SU-DHL-6 (cell line): Measurements from ENCODE around the gene PRRG2.

ENCODE experiments used
- EZH2phosphoT487 ChIP-seq: fragments of 200-600 bp; sonication (generic), shearing (Covaris generic); conservative IDR thresholded peaks from 2 replicates; pipeline ENCODE4 v1.6.1; 2018; ENCODE audit warnings: mild to moderate bottlenecking, antibody characterized with exemption, low read length, moderate library complexity, mixed read lengths
- TF ChIP-seq, protein P1 (sequence below): fragments of 200-600 bp; sonication (generic); IDR thresholded peaks from one replicate; pipeline ENCODE4 v1.5.1; 2017; ENCODE audit warnings: antibody characterized with exemption, mild to moderate bottlenecking, low read length, moderate library complexity; ENCODE audit not compliant: insufficient read depth, poor library complexity, severe bottlenecking

DNA sequence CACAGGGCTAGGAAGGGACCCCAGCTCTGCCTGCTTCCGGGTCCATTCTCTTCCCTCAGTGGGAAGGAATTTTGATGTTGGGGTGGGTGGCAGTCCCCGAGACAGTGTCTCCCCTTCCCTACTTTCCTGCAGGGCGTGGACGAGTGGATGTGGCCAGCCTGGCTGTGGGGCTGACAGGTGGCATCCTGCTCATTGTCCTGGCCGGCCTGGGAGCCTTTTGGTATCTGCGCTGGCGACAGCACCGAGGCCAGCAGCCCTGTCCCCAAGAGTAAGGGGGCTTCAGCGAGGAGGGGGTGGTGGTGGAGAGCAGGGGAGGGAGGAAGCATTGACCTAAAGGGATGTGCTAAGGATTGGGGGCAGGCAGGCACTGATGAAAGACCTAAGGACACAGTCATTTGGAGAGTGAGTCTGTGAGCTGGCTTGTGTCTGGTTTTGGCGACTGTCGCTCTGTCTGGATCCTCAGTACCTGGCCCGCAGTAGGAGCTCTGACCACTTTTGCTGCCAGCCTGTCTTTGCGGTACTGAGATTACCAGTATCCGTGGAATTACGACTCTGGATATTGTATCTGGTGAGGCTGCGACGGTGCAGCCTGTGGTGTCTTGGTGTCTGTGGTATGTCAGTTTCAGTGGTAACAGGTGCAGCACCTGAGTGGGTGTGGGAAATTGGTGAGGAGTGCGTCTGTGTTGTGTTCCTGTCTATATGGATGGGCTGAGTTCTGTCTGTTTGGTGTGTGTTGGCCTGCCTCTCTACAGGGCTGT lies 7.4 kb downstream of the PRRG2 start:
- TF ChIP-seq, protein P1, sequence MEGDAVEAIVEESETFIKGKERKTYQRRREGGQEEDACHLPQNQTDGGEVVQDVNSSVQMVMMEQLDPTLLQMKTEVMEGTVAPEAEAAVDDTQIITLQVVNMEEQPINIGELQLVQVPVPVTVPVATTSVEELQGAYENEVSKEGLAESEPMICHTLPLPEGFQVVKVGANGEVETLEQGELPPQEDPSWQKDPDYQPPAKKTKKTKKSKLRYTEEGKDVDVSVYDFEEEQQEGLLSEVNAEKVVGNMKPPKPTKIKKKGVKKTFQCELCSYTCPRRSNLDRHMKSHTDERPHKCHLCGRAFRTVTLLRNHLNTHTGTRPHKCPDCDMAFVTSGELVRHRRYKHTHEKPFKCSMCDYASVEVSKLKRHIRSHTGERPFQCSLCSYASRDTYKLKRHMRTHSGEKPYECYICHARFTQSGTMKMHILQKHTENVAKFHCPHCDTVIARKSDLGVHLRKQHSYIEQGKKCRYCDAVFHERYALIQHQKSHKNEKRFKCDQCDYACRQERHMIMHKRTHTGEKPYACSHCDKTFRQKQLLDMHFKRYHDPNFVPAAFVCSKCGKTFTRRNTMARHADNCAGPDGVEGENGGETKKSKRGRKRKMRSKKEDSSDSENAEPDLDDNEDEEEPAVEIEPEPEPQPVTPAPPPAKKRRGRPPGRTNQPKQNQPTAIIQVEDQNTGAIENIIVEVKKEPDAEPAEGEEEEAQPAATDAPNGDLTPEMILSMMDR, result no peak
- TF ChIP-seq EZH2phosphoT487, result no peak
